Psoas muscle (tissue), 8 donors: ENCODE data around the gene PUS7L. TPM values are rescaled to one million over a fixed set of nuclear protein-coding genes. Genes with fewer than 3 reads are reported as not detected.
"Not testable (repeated sequence)": the region's sequence is repeated elsewhere in the genome, so short reads cannot be mapped to it uniquely, and the experiment has no call there.

ENCODE experiments used
- ATAC-seq, 4 donors: fragments of 200-7000 bp; cut with Tn5 transposase; one replicate each; pipeline ENCODE4 v1.9.1; 2020; ENCODE audit warnings: moderate library complexity in 3 of 4, mild to moderate bottlenecking in 2 of 4
- DNase-seq, 2 donors: peaks; one replicate each; pipeline ENCODE4 v3.0.0-alpha.2; 2020
- H3K27ac ChIP-seq: fragments of 200-600 bp; one replicate; pipeline ENCODE4 v1.8.0; 2022
- H3K27me3 ChIP-seq, 3 donors: fragments of 200-600 bp in 1 of 3; one replicate each; pipeline versions ENCODE4 v1.6.1 to v1.8.0; 2013 to 2022; ENCODE audit warnings: low read length in 2 of 3, mild to moderate bottlenecking in 2 of 3, moderate library complexity in 1 of 3; ENCODE audit not compliant: insufficient read depth in 3 of 3
- H3K36me3 ChIP-seq, 2 donors: fragments of 200-600 bp in 1 of 2; one replicate each; pipeline versions ENCODE4 v1.6.1 to v1.8.0; 2013 to 2022; ENCODE audit warnings: low read depth in 1 of 2, mild to moderate bottlenecking in 1 of 2, moderate library complexity in 1 of 2; ENCODE audit not compliant: insufficient read depth in 1 of 2
- H3K4me1 ChIP-seq: fragments of 200-600 bp; one replicate; pipeline ENCODE4 v1.8.0; 2022
- H3K4me3 ChIP-seq: fragments of 200-600 bp; one replicate; pipeline ENCODE4 v1.8.0; 2022; ENCODE audit warnings: mild to moderate bottlenecking
- H3K9me3 ChIP-seq: fragments of 200-600 bp; one replicate; pipeline ENCODE4 v1.8.0; 2022
- CTCF ChIP-seq: fragments of 200-600 bp; IDR thresholded peaks from one replicate; pipeline ENCODE4 v1.8.0; 2022; ENCODE audit warnings: antibody characterized with exemption
- WGBS, 3 donors: extraction: QIAGEN DNeasy Blood & Tissue Kit; methylation state at CpG; one replicate each; pipeline versions ENCODE4 v1.1.6 to v1.1.7; 2013; 5-methylcytosine and 5-hydroxymethylcytosine counted together
- intact Hi-C, 2 donors: fragments of 100-400 bp; cut with DNase I; formaldehyde crosslinking; loops; one replicate each; pipeline versions ENCODE4 v1.11.0 to v1.14.2; 2022
- polyA plus RNA-seq, 3 donors: library from polyadenylated mRNA; stranded (reverse); fragments of 200-250 nt; gene quantifications; one replicate each; pipeline ENCODE4 v1.2.3, GENCODE V29; 2013
- total RNA-seq, 4 donors: library from RNA; stranded (reverse); fragmentation: NEBNext Ultra II Directional in 2 of 4; extraction: Animal tissue kit (Norgen Biotek cat#: 25700) in 2 of 4; gene quantifications; one replicate each; pipeline versions ENCODE4 v1.2.1 to v1.2.4, GENCODE V29; 2021 to 2023
- donor health status: healthy with polysubstance abuse.
- donor health status: DM: no; HTN: no; CAD: no; lungs with moderate emphysema.
- donor health status: Bipolar disorder and iron deficiency.
- donor health status: healthy.
- donor health status: DM: yes; HTN: yes; CAD: no.
- donor health status: DM: no; HTN: no; CAD: no.
- donor health status: DM: no; HTN: no; CAD: no.
- donor health status: DM: yes; HTN: yes; CAD: no.

PUS7L gene
- total and polyA plus RNA-seq, 7 donors, result 1.3 to 4.7 (median 3.2) TPM

- DNase-seq (no peak), ATAC-seq (no peak)
- Histone ChIP-seq H3K27ac (no peak overlapping the region), H3K4me1 (peaks cover 8% of the 10 kb centered on the region), H3K9me3 (no peaks in the 10 kb centered on the region), H3K36me3 (peaks cover 0 to 14% of the 10 kb centered on the region in 2 donors), H3K27me3 (no peaks in the 10 kb centered on the region), H3K4me3 (no peak overlapping the region)
- intact Hi-C loops, result no loop called here
- WGBS, 3 donors, result 91 to 95% (median 93%) methylated on average over 3 of the region's 3 CpGs
- no peak for TF ChIP-seq CTCF
Observed at GRCh38 chr12:43754015-43754414, 4.6 kb downstream of the PUS7L start.

GRCh38 chr12:43751360-43751759 is 7.2 kb downstream of the PUS7L start:
- H3K4me1 ChIP-seq, DNase-seq, intact Hi-C loops, H3K9me3 ChIP-seq, H3K4me3 ChIP-seq, H3K27ac ChIP-seq, H3K27me3 ChIP-seq, ATAC-seq: not testable (repeated sequence)
- 90 to 91% (median 90%) methylated on average over 4 to 5 of the region's 6 CpGs for WGBS, 3 donors
- H3K36me3 ChIP-seq, result peaks cover 0 to 18% of the 10 kb centered on the region in 2 donors

- DNase-seq (no peak), ATAC-seq (no peak)
- H3K36me3 ChIP-seq, result peaks cover 0 to 22% of the 10 kb centered on the region in 2 donors
- no peak overlapping the region for H3K27ac ChIP-seq
- H3K4me1 ChIP-seq, result no peaks in the 10 kb centered on the region
- no peak for TF ChIP-seq CTCF
- no peaks in the 10 kb centered on the region for H3K27me3 ChIP-seq
- intact Hi-C loops, result no loop called here
- no peak overlapping the region for H3K4me3 ChIP-seq
- H3K9me3 ChIP-seq, result no peaks in the 10 kb centered on the region
- WGBS, 3 donors, result 96 to 99% (median 96%) methylated on average over 3 of the region's 3 CpGs
Observed at GRCh38 chr12:43750814-43751213, 7.8 kb downstream of the PUS7L start.

GRCh38 chr12:43749016-43749415 is 9.6 kb downstream of the PUS7L start:
- 87 to 96% (median 91%) methylated on average over 5 of the region's 5 CpGs for WGBS, 3 donors
- Histone ChIP-seq H3K27ac (no peak overlapping the region), H3K27me3 (no peaks in the 10 kb centered on the region), H3K4me3 (no peak overlapping the region), H3K36me3 (peaks cover 4 to 27% of the 10 kb centered on the region in 2 donors), H3K9me3 (no peaks in the 10 kb centered on the region), H3K4me1 (no peaks in the 10 kb centered on the region)
- TF ChIP-seq CTCF, result no peak
- no peak for DNase-seq
- no peak for ATAC-seq
- intact Hi-C loops, result no loop called here

- TF ChIP-seq CTCF, result no peak
- no peaks in the 10 kb centered on the region for H3K27me3 ChIP-seq
- peaks cover 4 to 21% of the 10 kb centered on the region in 2 donors for H3K36me3 ChIP-seq
- H3K4me1 ChIP-seq, result peaks cover 12% of the 10 kb centered on the region
- no peaks in the 10 kb centered on the region for H3K9me3 ChIP-seq
- no peak for ATAC-seq
- no peak overlapping the region for H3K4me3 ChIP-seq
- intact Hi-C loops, result no loop called here
- no peak overlapping the region for H3K27ac ChIP-seq
- DNase-seq, result no peak
Observed at GRCh38 chr12:43744826-43745225, 13.8 kb downstream of the PUS7L start.
